Stomach (tissue), 4 donors: ENCODE measurements around the gene TNFAIP8L1.

ENCODE experiments used
- EP300 ChIP-seq: sonication (generic); formaldehyde crosslinking; IDR thresholded peaks from one replicate; pipeline ENCODE4 v1.6.1; 2017; ENCODE audit warnings: antibody characterized with exemption
- POLR2A ChIP-seq, 4 donors: fragments of 450-650 bp; IDR thresholded peaks; one replicate each; pipeline ENCODE4 v1.6.1; 2016; ENCODE audit warnings: antibody characterized with exemption in 4 of 4, control low read depth in 2 of 4, mild to moderate bottlenecking in 1 of 4, moderate library complexity in 1 of 4
- TF ChIP-seq, protein P1 (sequence below), 7 experiments: fragments of 450-650 bp in 4 of 7; fragments of 200-600 bp in 3 of 7; sonication (generic) in 3 of 7; IDR thresholded peaks; one replicate each; pipeline ENCODE4 v1.5.1; 2016 to 2019; ENCODE audit warnings: antibody characterized with exemption in 7 of 7, control low read depth in 2 of 7, mild to moderate bottlenecking in 1 of 7

DNA sequence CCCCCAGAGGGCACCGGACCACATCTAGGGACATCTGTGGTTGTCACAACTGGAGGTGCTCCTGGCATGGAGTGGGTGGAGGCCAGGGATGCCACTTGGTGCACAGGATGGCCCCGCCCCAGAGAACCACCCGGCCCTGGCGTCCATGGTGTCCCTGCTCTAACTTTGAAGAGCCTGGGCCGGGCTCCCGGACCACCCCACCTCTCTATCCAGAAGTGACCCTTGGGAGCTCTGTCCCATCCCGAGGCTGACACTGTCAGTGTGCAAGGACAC is 53.7 kb downstream of the TNFAIP8L1 start:
- TF ChIP-seq, protein P1, sequence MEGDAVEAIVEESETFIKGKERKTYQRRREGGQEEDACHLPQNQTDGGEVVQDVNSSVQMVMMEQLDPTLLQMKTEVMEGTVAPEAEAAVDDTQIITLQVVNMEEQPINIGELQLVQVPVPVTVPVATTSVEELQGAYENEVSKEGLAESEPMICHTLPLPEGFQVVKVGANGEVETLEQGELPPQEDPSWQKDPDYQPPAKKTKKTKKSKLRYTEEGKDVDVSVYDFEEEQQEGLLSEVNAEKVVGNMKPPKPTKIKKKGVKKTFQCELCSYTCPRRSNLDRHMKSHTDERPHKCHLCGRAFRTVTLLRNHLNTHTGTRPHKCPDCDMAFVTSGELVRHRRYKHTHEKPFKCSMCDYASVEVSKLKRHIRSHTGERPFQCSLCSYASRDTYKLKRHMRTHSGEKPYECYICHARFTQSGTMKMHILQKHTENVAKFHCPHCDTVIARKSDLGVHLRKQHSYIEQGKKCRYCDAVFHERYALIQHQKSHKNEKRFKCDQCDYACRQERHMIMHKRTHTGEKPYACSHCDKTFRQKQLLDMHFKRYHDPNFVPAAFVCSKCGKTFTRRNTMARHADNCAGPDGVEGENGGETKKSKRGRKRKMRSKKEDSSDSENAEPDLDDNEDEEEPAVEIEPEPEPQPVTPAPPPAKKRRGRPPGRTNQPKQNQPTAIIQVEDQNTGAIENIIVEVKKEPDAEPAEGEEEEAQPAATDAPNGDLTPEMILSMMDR (IDR thresholded peaks at IDR 0.05), result no peak
- TF ChIP-seq POLR2A (IDR thresholded peaks at IDR 0.05), result no peak
- TF ChIP-seq EP300, result no peak
